ENCODE results near the gene ECM2.

The ECM2 gene

GRCh38 chr9:92503156-92503555, 32.6 kb downstream of the ECM2 start:
- no peak for TF ChIP-seq CTCF (IDR thresholded peaks at IDR 0.05; ENCODE audit: low read length, missing control alignments)
- no peak overlapping the region for H3K4me3 ChIP-seq (replicated peaks; ENCODE audit: low read depth, low read length)
- DNase-seq (ENCODE audit: low read depth): no peak

- H3K4me3 ChIP-seq (replicated peaks; ENCODE audit: low read depth, low read length): no peak overlapping the region
- DNase-seq (ENCODE audit: low read depth): peak; percentile 58
- peak; percentile 59 for TF ChIP-seq CTCF (IDR thresholded peaks at IDR 0.05; ENCODE audit: low read length, missing control alignments)
These were observed 34.0 kb downstream of the ECM2 start for GRCh38 chr9:92501671-92502393.

GRCh38 chr9:92500725-92501124, 35.1 kb downstream of the ECM2 start:
- H3K4me3 ChIP-seq (replicated peaks; ENCODE audit: low read depth, low read length): no peak overlapping the region
- no peak for TF ChIP-seq CTCF (IDR thresholded peaks at IDR 0.05; ENCODE audit: low read length, missing control alignments)
- no peak for DNase-seq (ENCODE audit: low read depth)

GRCh38 chr9:92499701-92500100, 36.1 kb downstream of the ECM2 start:
- no peak for DNase-seq (ENCODE audit: low read depth)
- TF ChIP-seq CTCF (IDR thresholded peaks at IDR 0.05; ENCODE audit: low read length, missing control alignments): no peak
- H3K4me3 ChIP-seq (replicated peaks; ENCODE audit: low read depth, low read length): no peak overlapping the region

GRCh38 chr9:92496396-92497176, 39.2 kb downstream of the ECM2 start:
- DNase-seq (ENCODE audit: low read depth): no peak
- no peak overlapping the region for H3K4me3 ChIP-seq (replicated peaks; ENCODE audit: low read depth, low read length)
- no peak for TF ChIP-seq CTCF (IDR thresholded peaks at IDR 0.05; ENCODE audit: low read length, missing control alignments)

GRCh38 chr9:92494856-92495255, 40.9 kb downstream of the ECM2 start:
- TF ChIP-seq CTCF (IDR thresholded peaks at IDR 0.05; ENCODE audit: low read length, missing control alignments): no peak
- DNase-seq (ENCODE audit: low read depth): no peak

More at GRCh38 chr9:92494856-92495255, 40.9 kb downstream of the ECM2 start:
- H3K4me3 ChIP-seq (replicated peaks; ENCODE audit: low read depth, low read length): no peak overlapping the region
